Measurements from ENCODE around the gene ZNF280A. TPM values are rescaled to one million over a fixed set of nuclear protein-coding genes. Genes with fewer than 3 reads are reported as not detected.
"Not testable (repeated sequence)": the region's sequence is repeated elsewhere in the genome, so short reads cannot be mapped to it uniquely, and the experiment has no call there.

ZNF280A gene
- total RNA-seq, 1 donor from 2014 or later, result not detected

DNA sequence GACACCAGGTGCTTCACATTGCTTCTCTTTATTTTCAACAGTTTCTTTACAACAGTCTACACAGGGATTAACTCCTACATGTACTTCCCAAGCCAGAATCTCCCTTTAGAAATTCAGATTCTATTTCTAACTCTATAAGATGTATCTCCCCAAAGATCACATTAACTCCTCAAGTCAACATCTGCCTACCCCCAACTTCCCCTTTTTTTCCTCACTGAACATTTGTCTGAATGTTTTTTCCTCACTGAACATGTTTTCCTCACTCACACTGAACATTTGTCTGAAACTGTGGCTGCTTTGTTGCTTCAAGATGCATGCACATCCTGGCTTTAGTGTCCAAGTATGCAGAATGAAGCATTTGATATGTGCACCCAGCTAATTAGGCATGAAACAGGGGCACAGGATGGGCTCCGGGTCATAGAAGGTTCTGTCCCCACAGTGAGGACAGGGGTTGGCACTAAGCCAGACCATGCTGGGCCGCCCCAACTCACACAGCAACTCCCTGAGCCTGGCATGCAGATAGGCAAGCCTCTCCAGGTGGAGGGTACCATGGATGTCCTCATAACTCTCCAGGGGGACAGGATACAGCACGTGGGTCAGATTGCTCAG is 27.7 kb upstream of the ZNF280A start:
- ATAC-seq (ENCODE audit: poor library complexity) (no peak), DNase-seq (no peak)
- intact Hi-C loops (cut with DNase I), result no loop called here

DNA sequence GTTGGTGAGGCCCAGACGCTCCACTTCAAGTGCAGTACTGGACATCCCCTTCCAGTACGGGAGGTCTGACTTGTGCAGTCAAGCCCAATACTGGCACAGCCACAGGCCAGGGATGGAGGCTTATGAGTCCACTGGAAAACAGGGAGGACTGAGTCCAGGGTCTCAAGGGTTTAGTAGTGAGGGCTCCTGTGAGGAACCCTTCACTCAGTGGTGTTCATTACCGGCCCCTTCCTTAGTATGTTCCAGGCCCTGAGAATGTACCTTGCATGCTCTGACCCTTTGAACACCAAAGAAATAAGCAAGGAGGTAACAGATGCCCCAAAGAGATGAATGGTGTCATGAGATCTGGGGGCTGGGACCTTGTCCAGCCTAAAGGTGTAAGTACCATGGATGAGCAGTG is 27.2 kb upstream of the ZNF280A start:
- intact Hi-C loops (cut with DNase I), result no loop called here
- ATAC-seq (ENCODE audit: poor library complexity) (no peak), DNase-seq (no peak)

DNA sequence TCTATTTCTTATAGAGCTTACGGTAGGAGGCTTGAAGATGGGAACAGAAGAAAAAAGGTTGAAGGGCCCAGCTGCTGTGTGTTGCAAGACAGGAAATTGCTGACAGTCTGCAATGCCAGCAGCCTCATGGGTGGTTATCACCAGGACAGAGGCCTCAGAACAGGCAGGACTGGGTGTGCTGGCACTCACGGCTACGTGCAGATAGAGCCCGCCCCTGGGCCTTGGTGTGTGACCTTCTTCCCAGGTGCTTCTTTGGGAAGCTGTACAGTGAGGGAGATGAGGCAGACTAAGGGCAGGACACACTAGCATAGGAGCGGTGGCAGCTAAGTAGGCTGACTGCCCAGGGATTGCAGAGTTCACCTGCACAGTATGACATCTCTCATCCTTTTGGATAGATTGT is 26.4 kb upstream of the ZNF280A start:
- intact Hi-C loops (cut with DNase I), result no loop called here
- ATAC-seq (ENCODE audit: poor library complexity) (peak; percentile 59), DNase-seq (peak; percentile 46)

DNA sequence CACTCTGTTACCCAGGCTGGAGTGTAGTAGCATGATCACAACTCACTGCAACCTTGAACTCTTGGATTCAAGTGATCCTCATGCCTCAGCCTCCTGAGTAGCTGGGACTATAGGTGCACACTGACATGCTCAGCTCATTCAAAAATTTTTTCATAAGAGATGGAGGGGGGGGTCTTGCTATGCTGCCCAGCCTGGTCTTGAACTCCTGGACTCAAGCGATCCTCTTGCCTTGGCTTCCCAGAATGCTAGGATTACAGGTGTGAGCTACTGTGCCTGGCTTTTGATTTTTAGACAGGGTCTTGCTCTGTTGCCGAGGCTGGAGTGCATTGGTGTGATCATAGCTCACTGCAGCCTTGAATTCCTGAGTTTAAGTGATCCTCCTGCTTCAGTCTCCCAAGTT is 25.0 kb upstream of the ZNF280A start:
- intact Hi-C loops (cut with DNase I), result no loop called here
- DNase-seq (no peak), ATAC-seq (ENCODE audit: poor library complexity) (no peak)

DNA sequence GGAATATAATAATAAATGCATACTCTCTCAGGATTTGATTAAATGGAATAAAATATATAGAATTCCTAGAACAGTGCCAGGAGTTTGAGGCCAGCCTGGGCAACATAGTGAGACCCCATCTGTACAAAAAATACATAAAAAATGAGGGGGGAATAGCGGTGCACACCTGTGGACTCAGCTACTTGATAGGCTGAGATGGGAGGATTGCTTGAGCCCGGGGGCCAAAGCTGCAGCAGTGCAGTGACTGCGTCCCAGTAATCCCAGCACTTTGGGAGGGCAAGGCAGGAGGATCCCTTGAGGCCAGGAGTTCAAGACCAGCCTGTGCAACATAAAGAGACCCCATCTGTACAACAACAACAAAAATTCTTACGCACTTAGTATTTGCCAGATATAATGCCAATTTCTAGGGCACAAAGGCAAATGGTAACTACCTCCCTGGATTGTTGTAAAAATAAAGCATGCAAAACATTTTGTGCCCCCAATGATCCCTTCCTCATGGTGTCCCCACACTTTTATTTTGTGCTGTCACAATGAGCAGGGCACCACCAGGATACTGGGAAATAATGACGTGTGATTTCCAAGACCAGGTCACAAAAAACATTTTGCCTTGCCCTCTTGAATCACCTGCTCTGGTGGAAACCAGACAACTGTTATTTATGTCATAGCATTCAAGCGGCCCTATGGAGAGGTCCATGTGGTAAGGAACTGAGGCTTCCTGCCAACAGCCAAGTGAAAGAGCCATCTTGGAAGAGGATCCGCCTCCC is 18.3 kb upstream of the ZNF280A start:
- DNase-seq (no peak), ATAC-seq (ENCODE audit: poor library complexity) (no peak)
- intact Hi-C loops (cut with DNase I), result no loop called here

DNA sequence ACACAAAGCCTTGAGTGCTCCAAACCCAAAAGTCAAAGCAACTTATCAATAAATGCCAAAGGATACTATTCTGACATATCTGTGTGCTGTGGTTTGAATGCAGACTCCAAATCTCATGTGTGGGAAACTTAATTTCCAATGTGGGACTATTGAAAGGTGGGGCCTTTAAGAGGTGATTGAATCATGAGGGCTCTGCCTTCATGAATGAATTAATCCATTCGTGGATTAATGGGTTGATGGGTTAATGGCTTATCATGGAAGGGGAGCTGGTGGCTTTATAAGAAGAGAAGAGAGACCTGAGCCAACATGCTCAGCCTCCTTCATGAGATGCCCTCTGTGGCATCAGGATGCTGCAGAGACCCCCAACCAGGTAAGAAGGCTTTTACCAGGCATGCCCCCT is 16.8 kb upstream of the ZNF280A start:
- intact Hi-C loops (cut with DNase I), result no loop called here
- DNase-seq (no peak), ATAC-seq (ENCODE audit: poor library complexity) (no peak)

DNA sequence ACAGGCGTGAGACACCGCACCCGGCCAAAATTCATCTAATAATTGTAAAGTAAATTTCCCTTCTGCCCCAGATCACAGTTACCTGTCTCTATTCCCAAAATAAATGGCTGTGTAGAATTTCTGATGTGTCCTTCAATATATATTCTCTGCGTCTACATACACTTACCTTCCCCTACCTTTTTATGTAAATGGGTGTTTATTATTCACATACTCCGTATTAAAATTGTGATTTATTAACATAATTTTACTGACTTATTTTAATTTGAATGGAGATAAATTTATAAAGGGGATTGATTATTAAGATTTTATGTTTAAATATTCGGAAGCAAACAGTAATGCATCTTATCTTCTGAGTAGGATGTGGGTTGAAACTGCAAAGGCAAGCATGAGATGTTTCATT is 16.4 kb upstream of the ZNF280A start:
- ATAC-seq (ENCODE audit: poor library complexity), result no peak
- intact Hi-C loops (cut with DNase I), result no loop called here

DNA sequence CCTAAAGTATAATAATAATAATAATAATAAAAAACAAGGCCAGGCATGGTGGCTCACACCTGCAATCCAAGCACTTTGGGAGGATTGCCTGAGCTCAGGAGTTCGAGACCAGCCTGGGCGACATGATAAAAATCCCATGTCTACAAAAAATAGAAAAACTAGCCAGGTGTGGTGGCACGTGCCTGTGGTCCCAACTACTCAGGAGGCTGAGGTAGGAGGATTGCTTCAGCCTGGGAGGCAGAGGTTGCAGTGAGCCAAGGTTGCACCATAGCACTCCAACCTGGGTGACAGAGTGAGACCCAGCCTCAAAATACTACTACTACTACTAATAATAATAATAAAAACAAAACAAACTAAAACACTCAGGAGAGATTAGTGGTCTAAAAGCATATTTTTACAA is 15.6 kb upstream of the ZNF280A start:
- intact Hi-C loops (cut with DNase I), result no loop called here
- no peak for ATAC-seq (ENCODE audit: poor library complexity)
- DNase-seq, result no peak

More for the DNA sequence above, 16.4 kb upstream of the ZNF280A start:
- DNase-seq, result no peak

DNA sequence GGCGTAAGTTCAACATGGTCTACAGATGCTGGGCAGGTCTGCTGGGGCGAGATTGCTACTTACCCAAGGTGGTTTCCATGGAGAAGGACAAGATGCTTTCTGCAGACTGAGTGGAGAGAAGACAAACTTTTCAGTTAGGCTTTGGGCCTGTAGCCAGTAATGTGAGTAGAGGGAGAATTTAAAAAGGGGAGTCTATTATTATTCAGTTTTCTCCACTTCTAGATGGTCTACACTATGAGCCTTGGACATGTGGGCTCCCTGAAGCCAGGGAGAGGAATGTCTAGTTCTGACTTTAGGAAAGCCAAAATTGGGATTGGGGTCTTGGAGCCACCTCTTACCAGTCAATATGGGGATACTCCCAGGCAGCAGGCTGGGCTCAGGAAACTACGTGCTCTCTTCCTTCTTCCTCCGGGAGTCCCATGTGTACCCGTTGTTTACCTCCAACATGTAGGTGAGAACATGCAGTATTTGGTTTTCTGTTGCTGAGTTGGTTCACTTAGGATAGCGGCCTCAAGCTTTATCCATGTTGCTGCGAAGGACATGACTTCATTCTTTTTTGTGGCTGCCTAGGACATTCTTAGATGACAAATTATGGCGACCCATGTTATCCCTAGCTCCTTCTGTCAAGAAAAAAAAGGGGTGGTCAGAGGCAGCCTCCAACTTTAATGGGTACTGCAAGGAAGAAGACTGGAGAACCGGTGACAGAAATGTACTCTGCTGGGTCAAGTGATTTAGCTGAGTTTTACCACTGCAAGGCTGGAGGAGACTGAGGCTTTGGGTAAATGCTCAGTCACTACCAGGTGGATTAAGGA is 14.7 kb upstream of the ZNF280A start:
- ATAC-seq (ENCODE audit: poor library complexity) (no peak), DNase-seq (no peak)
- intact Hi-C loops (cut with DNase I), result no loop called here

DNA sequence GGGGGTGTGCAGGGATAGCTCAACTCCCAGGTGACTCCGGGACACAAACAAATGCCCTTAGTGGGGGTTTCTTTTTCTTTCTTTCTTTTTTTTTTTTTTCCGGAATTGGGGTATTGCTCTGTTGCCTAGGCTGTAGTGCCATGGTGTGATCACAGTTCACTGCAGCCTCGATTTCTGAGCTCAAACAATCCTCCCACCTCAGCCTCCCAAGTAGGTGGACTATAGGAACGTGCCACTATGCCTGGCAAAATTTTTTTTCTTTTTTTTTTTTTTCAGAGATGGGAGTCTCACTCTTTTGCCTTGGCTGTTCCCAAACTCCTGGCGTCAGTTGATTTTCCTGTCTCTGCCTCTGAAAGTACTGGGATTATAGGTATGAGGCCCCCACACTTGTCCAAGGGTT is 13.8 kb upstream of the ZNF280A start:
- DNase-seq (no peak), ATAC-seq (ENCODE audit: poor library complexity) (no peak)
- intact Hi-C loops (cut with DNase I), result no loop called here

DNA sequence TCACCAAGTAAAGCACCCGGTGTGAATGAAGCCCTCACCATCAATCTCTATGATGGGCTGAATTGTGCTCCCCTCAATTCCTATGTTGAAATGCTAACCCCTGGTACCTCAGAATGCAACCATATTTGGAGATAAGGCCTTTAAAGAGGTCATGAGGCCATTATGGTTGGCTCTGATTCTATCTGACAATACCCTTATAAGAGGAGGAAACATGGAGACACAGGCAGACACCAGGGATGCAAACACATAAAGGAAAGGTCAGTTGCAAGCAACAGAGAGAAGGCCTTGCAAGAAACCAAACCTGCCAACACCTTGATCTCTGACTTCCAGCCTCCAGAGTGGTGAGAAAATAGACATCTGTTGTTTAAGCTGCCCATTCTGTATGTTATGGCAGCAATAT is 13.3 kb upstream of the ZNF280A start:
- ATAC-seq (ENCODE audit: poor library complexity), result no peak
- no peak for DNase-seq
- intact Hi-C loops (cut with DNase I), result no loop called here

DNA sequence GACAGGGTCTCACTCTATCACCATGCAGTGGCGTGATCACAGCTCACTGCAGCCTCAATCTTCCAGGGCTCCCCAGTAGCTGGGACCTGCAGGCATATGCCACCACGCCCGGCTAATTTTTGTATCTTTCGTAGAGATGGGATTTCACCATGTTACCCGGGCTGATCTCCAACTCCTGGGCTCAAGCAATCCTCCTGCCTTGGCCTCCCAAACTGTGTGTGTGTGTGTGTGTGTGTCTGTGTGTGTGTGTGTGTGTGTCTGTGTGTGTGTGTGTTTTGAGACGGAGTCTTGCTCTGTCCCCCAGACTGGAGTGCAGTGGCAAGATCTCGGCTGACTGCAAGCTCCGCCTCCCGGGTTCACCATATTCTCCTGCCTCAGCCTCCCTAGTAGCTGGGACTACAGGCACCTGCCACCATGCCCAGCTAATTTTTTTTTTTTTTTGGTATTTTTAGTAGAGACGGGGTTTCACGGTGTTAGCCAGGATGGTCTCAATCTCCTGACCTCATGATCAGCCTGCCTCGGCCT is 12.5 kb upstream of the ZNF280A start:
- DNase-seq; intact Hi-C loops (cut with DNase I); ATAC-seq (ENCODE audit: poor library complexity): not testable (repeated sequence)

DNA sequence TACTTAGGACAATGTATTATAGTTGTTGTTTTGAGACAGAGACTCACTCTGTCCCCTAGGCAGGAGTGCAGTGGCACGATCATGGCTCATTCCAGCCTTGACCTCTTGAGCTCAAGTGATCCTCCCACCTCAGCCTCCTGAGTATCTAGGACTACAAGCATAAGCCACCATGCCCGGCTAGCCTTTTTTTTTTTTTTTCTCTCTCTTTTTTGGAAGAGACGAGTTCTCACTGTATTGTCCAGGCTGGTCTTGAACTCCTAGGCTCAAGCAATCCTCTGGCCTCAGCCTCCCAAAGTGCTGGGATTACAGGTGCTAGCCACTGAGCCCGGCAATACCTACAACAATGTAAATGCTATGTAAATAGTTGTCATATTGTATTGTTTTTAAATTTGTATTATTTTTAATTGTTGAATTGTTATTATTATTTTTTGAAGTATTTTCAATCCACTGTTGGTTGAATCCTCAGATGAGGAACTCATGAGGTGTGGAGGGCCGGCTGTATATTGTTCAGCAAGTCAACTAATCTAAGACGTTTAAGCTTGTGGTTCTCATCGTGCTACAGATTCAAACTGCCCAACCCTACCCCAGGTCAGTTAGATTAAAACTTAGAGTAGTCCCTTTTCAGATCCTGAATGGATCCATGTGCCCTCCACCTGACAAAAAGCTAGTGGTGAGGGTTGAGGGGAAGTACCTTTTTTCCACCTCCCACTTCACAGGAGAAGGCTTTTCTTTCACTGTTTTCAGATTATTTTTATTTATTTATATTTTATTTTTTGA is 11.9 kb upstream of the ZNF280A start:
- DNase-seq, result no peak
- no peak for ATAC-seq (ENCODE audit: poor library complexity)
- intact Hi-C loops (cut with DNase I), result no loop called here

DNA sequence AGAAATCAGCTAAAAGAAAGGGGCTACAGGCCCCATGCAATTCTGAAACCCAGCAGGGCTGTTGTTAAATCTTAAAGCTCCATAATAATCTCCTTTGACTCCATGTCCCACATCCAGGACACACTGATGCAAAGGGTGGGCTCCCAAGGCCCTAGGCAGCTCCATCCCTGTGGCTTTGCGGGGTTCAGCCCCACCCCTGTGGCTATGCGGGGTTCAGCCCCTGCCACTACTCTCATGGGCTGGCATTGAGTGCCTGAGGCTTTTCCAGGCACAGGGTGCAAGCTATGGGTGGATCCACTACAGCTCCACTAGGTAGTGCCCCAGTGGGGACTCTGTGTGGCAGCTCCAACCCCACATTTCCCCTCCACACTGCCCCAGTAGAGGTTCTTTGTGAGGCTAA is 8.7 kb upstream of the ZNF280A start:
- no peak for DNase-seq
- ATAC-seq (ENCODE audit: poor library complexity), result no peak
- intact Hi-C loops (cut with DNase I), result no loop called here

DNA sequence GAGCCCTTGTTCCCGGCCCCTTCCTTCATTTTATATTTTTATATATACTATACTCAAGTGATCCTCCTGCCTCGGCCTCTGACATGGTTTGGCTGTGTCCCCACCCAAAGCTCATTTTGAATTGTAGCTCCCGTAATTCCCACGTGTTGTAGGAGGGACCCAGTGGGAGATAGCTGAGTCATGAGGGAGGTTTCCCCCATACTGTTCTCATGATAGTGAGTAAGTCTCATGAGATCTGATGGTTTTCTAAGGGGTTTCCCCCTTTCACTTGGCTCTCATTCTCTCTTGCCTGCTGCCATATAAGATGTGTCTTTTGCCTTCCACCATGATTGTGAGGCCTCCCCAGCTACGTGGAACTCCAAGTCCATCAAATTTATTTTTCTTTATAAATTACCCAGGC is 7.2 kb upstream of the ZNF280A start:
- ATAC-seq (ENCODE audit: poor library complexity), result no peak
- intact Hi-C loops (cut with DNase I), result no loop called here

DNA sequence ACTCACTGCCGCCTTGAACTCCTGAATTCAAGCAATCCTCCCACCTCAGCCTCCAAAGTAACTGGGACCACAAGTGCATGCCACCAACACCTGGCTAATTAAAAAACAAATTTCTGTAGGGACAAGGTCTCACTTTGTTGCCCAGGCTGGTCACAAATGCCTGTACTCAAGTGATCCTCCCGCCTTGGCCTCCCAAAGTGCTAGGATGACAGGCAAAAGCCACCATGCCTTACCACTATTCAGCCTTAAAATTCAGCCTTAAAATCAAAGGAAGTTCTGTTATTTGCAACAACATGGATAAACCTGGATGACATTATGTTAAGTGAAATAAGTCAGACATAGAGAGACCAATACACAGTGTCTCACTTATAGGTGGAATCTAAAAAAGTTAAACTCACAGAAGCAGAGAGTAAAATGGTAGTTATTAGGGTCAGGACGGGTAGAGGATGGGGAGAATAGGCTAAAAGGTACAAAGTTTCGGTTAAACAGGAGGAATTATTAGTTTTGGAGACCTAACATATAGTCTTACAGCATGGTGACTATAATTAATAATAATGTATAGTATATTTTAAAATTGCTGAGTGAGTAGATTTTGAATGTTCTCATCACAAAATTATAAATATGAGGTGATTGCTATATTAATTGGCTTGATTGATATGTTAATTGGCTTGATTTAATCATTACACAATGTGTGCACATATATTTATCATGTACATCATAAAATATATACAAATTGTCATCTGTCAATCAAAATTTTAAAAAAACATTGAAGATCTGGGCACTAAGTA is 6.2 kb upstream of the ZNF280A start:
- DNase-seq (no peak), ATAC-seq (ENCODE audit: poor library complexity) (no peak)
- intact Hi-C loops (cut with DNase I), result no loop called here

More for the DNA sequence above, 7.2 kb upstream of the ZNF280A start:
- no peak for DNase-seq

DNA sequence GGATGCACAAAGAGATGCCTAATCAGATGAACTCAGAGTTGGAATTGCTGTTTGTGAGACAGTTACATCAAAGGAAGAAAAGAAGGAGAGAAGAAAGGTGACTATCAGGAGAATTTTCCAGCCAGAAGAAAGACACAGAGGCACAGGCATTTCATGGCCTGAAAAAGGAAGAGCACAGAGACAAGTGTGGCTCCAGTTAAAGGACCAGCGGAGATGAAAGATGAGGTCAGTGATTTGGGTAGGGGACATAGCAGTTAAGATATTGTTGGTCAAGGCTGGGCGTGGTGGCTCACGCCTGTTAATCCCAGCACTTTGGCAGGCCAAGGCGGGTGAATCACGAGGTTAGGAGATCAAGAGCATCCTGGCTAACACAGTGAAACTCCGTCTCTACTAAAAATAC is 3.4 kb upstream of the ZNF280A start:
- intact Hi-C loops (cut with DNase I), result no loop called here
- no peak for ATAC-seq (ENCODE audit: poor library complexity)
- no peak for DNase-seq

DNA sequence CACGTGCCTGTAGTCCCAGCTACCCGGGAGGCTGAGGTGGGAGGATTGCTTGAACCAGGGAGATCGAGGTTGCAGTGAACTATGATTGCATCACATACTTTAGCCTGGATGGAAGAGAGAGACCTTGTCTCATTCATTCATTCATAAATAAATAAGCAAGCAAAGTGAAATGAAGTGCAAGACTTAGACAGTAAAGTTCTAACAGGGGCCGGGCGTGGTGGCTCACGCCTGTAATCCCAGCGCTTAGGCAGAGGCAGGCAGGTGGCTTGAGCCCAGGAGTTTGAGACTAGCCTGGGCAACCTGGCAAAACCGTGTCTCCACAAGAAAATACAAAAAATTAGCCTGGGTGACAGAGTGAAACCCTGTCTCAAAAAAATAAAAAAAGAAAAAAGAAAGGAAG is 1.6 kb upstream of the ZNF280A start:
- no peak for DNase-seq
- intact Hi-C loops (cut with DNase I), result no loop called here
- ATAC-seq (ENCODE audit: poor library complexity), result no peak
